Heart right ventricle (tissue), 16 donors: ENCODE results near the gene LRP2. TPM values are rescaled to one million over a fixed set of nuclear protein-coding genes. Genes with fewer than 3 reads are reported as not detected.

Experiments
- ATAC-seq, 8 donors: fragments of 200-7000 bp; cut with Tn5 transposase; one replicate each; pipeline ENCODE4 v1.9.1; 2020; ENCODE audit warnings: mild to moderate bottlenecking in 8 of 8, moderate library complexity in 8 of 8, moderate number of reproducible peaks in 1 of 8
- DNase-seq, 2 donors: peaks; one replicate each; pipeline ENCODE4 v3.0.0-alpha.2; 2020
- H3K27ac ChIP-seq, 10 donors: fragments of 200-600 bp; sonication (generic) in 2 of 10; one replicate each; pipeline versions ENCODE4 v1.5.0 to v1.8.0; 2020 to 2022; ENCODE audit warnings: mild to moderate bottlenecking in 3 of 10
- H3K27me3 ChIP-seq, 7 donors: fragments of 200-600 bp; one replicate each; pipeline ENCODE4 v1.8.0; 2021 to 2022; ENCODE audit warnings: mild to moderate bottlenecking in 2 of 7
- H3K36me3 ChIP-seq, 9 donors: fragments of 200-600 bp; sonication (generic) in 1 of 9; one replicate each; pipeline versions ENCODE4 v1.5.0 to v1.8.0; 2020 to 2022; ENCODE audit warnings: mild to moderate bottlenecking in 2 of 9
- H3K4me1 ChIP-seq, 9 donors: fragments of 200-600 bp; sonication (generic) in 1 of 9; one replicate each; pipeline versions ENCODE4 v1.5.0 to v1.8.0; 2020 to 2022; ENCODE audit warnings: mild to moderate bottlenecking in 4 of 9
- H3K4me3 ChIP-seq, 10 donors: fragments of 200-600 bp; sonication (generic) in 2 of 10; one replicate each; pipeline versions ENCODE4 v1.5.0 to v1.8.0; 2020 to 2022; ENCODE audit warnings: mild to moderate bottlenecking in 7 of 10, moderate library complexity in 2 of 10
- H3K9me3 ChIP-seq, 11 donors: fragments of 200-600 bp in 10 of 11; sonication (generic) in 2 of 11; one replicate each; pipeline versions ENCODE4 v1.5.0 to v1.8.0; 2013 to 2022; ENCODE audit warnings: mild to moderate bottlenecking in 2 of 11, control low read depth in 1 of 11, moderate library complexity in 1 of 11
- CTCF ChIP-seq, 9 donors: fragments of 200-600 bp; sonication (generic) in 2 of 9; IDR thresholded peaks; one replicate each; pipeline versions ENCODE4 v1.5.0 to v1.8.0; 2021 to 2022; ENCODE audit warnings: antibody characterized with exemption in 9 of 9, mild to moderate bottlenecking in 5 of 9, moderate library complexity in 1 of 9
- WGBS, 2 donors: extraction: QIAGEN DNeasy Blood & Tissue Kit; methylation state at CpG; one replicate each; pipeline ENCODE4 v1.1.7; 2013; ENCODE audit warnings: inconsistent platforms in 1 of 2; 5-methylcytosine and 5-hydroxymethylcytosine counted together
- intact Hi-C, 10 donors: fragments of 100-400 bp; cut with DNase I; formaldehyde crosslinking; loops; one replicate each; pipeline versions ENCODE4 v1.11.1 to v1.14.2; 2022
- polyA plus RNA-seq, 2 donors: library from polyadenylated mRNA; stranded (reverse); fragments of 200-250 nt; gene quantifications; one replicate each; pipeline ENCODE4 v1.2.3, GENCODE V29; 2013
- total RNA-seq, 10 donors: library from RNA; stranded (reverse); fragmentation: NEBNext Ultra II Directional in 3 of 10; extraction: Animal tissue kit (Norgen Biotek cat#: 25700) in 3 of 10; gene quantifications; one replicate each; pipeline versions ENCODE4 v1.2.1 to v1.2.4, GENCODE V29; 2021 to 2023
- donor health status: Arrhythmogenic right ventricular cardiomyopathy.
- donor health status: ischemic (EF 13 %, LVEDD 7.1; RV severe dilation, severe dysfunction).
- donor health status: healthy with polysubstance abuse.
- donor health status: DM: no; HTN: yes; CAD: no.
- donor health status: DM: no; HTN: no; CAD: no.
- donor health status: ischemic (EF 25% LVEDD 6.9; RV normal size, moderate dysfunction).
- donor health status: ischemic (EF 25% LVEDD 5.7; RV mildly dilated, moderate dysfunction).
- donor health status: healthy.
- donor health status: DM: yes; HTN: yes; CAD: no.
- donor health status: Ischemic cardiomyopathy.
- donor health status: ischemic (EF 35%, LVEDD 5.7; RV mildly dilated, moderate dysfunction).
- donor health status: nonischemic (EF 11% LVEDD 7.7; RV severe dilation, severe dysfunction).
- donor health status: DM: yes; HTN: yes; CAD: no.
- donor health status: PGD.
- donor health status: ischemic (EF 29% LVEDD 5.4; RV normal size, mild dysfunction).
- donor health status: nonischemic (EF 23%, LVEDD 6.1; RV moderate dilation, normal function).

Gene LRP2
- total and polyA plus RNA-seq, 12 donors, result 0.06 to 1.3 (median 0.27) TPM; not detected in 8

- H3K27me3 ChIP-seq, result no peaks in the 10 kb centered on the region
- no peak for TF ChIP-seq CTCF (IDR thresholded peaks at IDR 0.05)
- no peak overlapping the region for H3K4me3 ChIP-seq
- intact Hi-C loops, result no loop called here
- WGBS, 2 donors, result 24 to 34% methylated on average over 3 of the region's 3 CpGs
- no peak for DNase-seq
- no peaks in the 10 kb centered on the region for H3K36me3 ChIP-seq
- H3K9me3 ChIP-seq, result no peaks in the 10 kb centered on the region
- no peak for ATAC-seq
- no peak overlapping the region for H3K27ac ChIP-seq
- H3K4me1 ChIP-seq, result no peaks in the 10 kb centered on the region
These were observed 178.3 kb downstream of the LRP2 start for GRCh38 chr2:169184074-169184473.

- Histone ChIP-seq H3K4me1 (no peaks in the 10 kb centered on the region), H3K9me3 (no peaks in the 10 kb centered on the region), H3K27me3 (no peaks in the 10 kb centered on the region), H3K4me3 (no peak overlapping the region), H3K27ac (no peak overlapping the region), H3K36me3 (no peaks in the 10 kb centered on the region)
- intact Hi-C loops, result no loop called here
- ATAC-seq (no peak), DNase-seq (no peak)
- no peak for TF ChIP-seq CTCF (IDR thresholded peaks at IDR 0.05)
- 82 to 86% methylated on average over 2 of the region's 2 CpGs for WGBS, 2 donors
These were observed 179.8 kb downstream of the LRP2 start for GRCh38 chr2:169182573-169182972.

GRCh38 chr2:169178804-169179390, 183.4 kb downstream of the LRP2 start:
- H3K27me3 ChIP-seq, result peaks cover 0 to 4% (median 0%) of the 10 kb centered on the region in 7 donors
- TF ChIP-seq CTCF (IDR thresholded peaks at IDR 0.05), result no peak
- no peaks in the 10 kb centered on the region for H3K4me1 ChIP-seq
- DNase-seq, result no peak
- H3K36me3 ChIP-seq, result no peaks in the 10 kb centered on the region
- intact Hi-C loops, result no loop called here
- ATAC-seq, result no peak
- WGBS, 2 donors, result 88 to 100% methylated on average over 1 of the region's 1 CpG
- no peak overlapping the region for H3K27ac ChIP-seq
- no peaks in the 10 kb centered on the region for H3K9me3 ChIP-seq
- no peak overlapping the region for H3K4me3 ChIP-seq

GRCh38 chr2:169178364-169178763, 184.0 kb downstream of the LRP2 start:
- Histone ChIP-seq H3K4me3 (no peak overlapping the region), H3K36me3 (no peaks in the 10 kb centered on the region), H3K4me1 (no peaks in the 10 kb centered on the region), H3K27me3 (peaks cover 0 to 4% (median 0%) of the 10 kb centered on the region in 7 donors), H3K9me3 (no peaks in the 10 kb centered on the region), H3K27ac (no peak overlapping the region)
- DNase-seq (no peak), ATAC-seq (no peak)
- intact Hi-C loops, result no loop called here
- no peak for TF ChIP-seq CTCF (IDR thresholded peaks at IDR 0.05)
- WGBS, 2 donors, result 74 to 83% methylated on average over 5 of the region's 5 CpGs
